C4-2B (cell line): ENCODE results near the gene ALOX5.

Experiments
- CTCF ChIP-seq: fragments of 450-650 bp; conservative IDR thresholded peaks from 2 replicates; pipeline ENCODE4 v1.5.1; 2017; ENCODE audit warnings: mild to moderate bottlenecking
- ZFX ChIP-seq: fragments of 450-650 bp; IDR thresholded peaks from 2 replicates; pipeline ENCODE4 v1.6.1; 2017

GRCh38 chr10:45427970-45428366 lies 54.0 kb downstream of the ALOX5 start:
- TF ChIP-seq CTCF (no peak), ZFX (no peak)
